ENCODE results near the gene DYRK1A. TPM values are rescaled to one million over a fixed set of nuclear protein-coding genes. Genes with fewer than 3 reads are reported as not detected.

The DYRK1A gene
- total and polyA plus RNA-seq, 2 of the 13 experiments (the other 11 are each of a cell fraction or from before 2014, with no cell fraction given): 24.6 to 34.2 TPM

DNA sequence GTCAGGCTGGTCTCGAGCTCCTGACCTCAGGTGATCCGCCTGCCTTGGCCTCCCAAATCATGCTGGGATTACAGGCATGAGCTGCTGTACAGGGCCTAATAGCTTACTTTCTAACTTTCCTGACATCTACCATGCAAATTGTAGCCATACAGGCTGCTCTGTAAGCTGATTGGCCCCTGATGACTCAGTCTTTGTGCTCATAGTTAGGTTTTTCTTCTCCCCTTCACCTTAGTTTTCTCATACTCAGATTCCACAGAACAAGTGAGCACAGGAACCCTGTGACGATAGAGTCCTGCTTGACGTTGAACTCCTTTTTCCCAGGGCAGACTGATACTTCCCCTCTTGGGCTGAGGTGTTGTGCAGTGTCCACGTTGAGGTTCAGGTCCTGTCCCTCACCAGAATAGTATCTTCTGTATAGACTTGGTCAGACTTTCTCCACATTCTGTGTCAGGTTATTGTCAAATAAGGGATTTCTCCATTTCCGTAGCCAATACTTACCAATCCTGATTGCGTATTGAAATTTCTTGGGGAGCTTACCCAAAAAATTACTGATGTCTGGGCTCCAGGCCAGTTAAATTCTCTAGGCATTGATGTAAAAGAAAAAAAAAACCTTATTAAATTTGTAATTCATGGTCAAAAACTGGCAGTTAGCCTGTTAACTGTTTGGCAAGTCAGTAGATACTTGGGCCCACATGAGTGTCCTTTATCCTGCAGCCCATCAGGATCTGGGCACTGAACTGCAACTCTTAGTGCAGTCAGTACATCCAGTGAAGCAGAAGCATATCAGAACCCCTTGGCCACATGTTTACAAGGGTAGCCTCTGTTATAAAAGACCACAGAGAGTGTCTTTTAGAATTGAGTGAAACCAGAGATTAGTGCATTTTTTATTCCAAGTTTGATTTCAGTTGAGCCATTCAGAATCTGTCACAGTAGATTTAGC is 118.2 kb downstream of the DYRK1A start:
- no peaks in the 10 kb centered on the region for H3K9me3 ChIP-seq (ENCODE audit: low read length)
- H3K4me3 ChIP-seq (replicated peaks in 1 of 3; ENCODE audit: insufficient read depth in 1 of 3, low read depth in 2 of 3, low read length in 3 of 3): no peak overlapping the region
- no peak overlapping the region for H3K27ac ChIP-seq (ENCODE audit: extremely low read length, insufficient read depth, low read length)
- ATAC-seq: no peak
- no peak overlapping the region for H2AFZ ChIP-seq (ENCODE audit: low read length)
- in situ Hi-C loops (cut with HindIII; ENCODE audit: extremely low pct_ligation_motif_present, low pct_unique_long_range_greater_than_20kb) (no loop called here), intact Hi-C loops (cut with micrococcal nuclease; ENCODE audit: unreplicated experiment) (no loop called here)
- H3K79me2 ChIP-seq (ENCODE audit: insufficient read depth, low read length): peaks cover 3% of the 10 kb centered on the region
- H3K27me3 ChIP-seq (ENCODE audit: control insufficient read depth in 1 of 2, insufficient read depth in 2 of 2, low read length in 2 of 2): no peaks in the 10 kb centered on the region
- WGBS (ENCODE audit: low lambda C conversion rate): 93% methylated on average over 7 of the region's 7 CpGs
- ChIA-PET POLR2A (no interaction called here), CTCF (ENCODE audit: low intra/inter-chr PET ratio, low total read pairs) (no interaction called here)
- H3K4me1 ChIP-seq (ENCODE audit: insufficient read depth, low read length): no peaks in the 10 kb centered on the region
- BruUV-seq (replicated peaks): no TSS peak
- peaks cover 9 to 66% of the 10 kb centered on the region in 2 experiments; a peak in 4 of 5 replicates for H3K36me3 ChIP-seq (replicated peaks in 1 of 2; ENCODE audit: control insufficient read depth in 1 of 2, insufficient read depth in 2 of 2, low read length in 2 of 2)
- no peak for TF ChIP-seq CBX2 (IDR thresholded peaks at IDR 0.05; ENCODE audit: low read depth, low read length)
- no peak for TF ChIP-seq CBX2 (CRISPR knock-in tag; IDR thresholded peaks at IDR 0.05; ENCODE audit: low read depth)
- TF ChIP-seq, protein P1, sequence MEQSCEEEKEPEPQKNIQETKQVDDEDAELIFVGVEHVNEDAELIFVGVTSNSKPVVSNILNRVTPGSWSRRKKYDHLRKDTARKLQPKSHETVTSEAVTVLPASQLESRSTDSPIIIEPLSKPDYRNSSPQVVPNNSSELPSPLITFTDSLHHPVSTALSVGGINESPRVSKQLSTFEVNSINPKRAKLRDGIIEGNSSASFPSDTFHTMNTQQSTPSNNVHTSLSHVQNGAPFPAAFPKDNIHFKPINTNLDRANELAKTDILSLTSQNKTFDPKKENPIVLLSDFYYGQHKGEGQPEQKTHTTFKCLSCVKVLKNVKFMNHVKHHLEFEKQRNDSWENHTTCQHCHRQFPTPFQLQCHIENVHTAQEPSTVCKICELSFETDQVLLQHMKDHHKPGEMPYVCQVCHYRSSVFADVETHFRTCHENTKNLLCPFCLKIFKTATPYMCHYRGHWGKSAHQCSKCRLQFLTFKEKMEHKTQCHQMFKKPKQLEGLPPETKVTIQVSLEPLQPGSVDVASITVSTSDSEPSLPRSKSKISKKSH (CRISPR knock-in tag; IDR thresholded peaks at IDR 0.05; ENCODE audit: borderline replicate concordance): no peak
- TF ChIP-seq ZC3H4 (CRISPR knock-in tag; IDR thresholded peaks at IDR 0.05; ENCODE audit: borderline replicate concordance): no peak
- TF ChIP-seq ZNF3 (CRISPR knock-in tag; IDR thresholded peaks at IDR 0.05): no peak
- TF ChIP-seq DNMT1 (CRISPR knock-in tag; IDR thresholded peaks at IDR 0.05): no peak
- no peak for TF ChIP-seq ARNT2 (CRISPR knock-in tag; IDR thresholded peaks at IDR 0.05; ENCODE audit: low read depth)
- TF ChIP-seq, protein P2, sequence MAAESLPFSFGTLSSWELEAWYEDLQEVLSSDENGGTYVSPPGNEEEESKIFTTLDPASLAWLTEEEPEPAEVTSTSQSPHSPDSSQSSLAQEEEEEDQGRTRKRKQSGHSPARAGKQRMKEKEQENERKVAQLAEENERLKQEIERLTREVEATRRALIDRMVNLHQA (CRISPR knock-in tag; IDR thresholded peaks at IDR 0.05): no peak
- TF ChIP-seq, protein P3, sequence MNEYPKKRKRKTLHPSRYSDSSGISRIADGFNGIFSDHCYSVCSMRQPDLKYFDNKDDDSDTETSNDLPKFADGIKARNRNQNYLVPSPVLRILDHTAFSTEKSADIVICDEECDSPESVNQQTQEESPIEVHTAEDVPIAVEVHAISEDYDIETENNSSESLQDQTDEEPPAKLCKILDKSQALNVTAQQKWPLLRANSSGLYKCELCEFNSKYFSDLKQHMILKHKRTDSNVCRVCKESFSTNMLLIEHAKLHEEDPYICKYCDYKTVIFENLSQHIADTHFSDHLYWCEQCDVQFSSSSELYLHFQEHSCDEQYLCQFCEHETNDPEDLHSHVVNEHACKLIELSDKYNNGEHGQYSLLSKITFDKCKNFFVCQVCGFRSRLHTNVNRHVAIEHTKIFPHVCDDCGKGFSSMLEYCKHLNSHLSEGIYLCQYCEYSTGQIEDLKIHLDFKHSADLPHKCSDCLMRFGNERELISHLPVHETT (CRISPR knock-in tag; conservative IDR thresholded peaks at IDR 0.05): no peak
- TF ChIP-seq HOXA5 (CRISPR knock-in tag; IDR thresholded peaks at IDR 0.05): no peak
- TF ChIP-seq RFXAP (CRISPR knock-in tag; IDR thresholded peaks at IDR 0.05; ENCODE audit: borderline replicate concordance): no peak
- TF ChIP-seq, protein P4, sequence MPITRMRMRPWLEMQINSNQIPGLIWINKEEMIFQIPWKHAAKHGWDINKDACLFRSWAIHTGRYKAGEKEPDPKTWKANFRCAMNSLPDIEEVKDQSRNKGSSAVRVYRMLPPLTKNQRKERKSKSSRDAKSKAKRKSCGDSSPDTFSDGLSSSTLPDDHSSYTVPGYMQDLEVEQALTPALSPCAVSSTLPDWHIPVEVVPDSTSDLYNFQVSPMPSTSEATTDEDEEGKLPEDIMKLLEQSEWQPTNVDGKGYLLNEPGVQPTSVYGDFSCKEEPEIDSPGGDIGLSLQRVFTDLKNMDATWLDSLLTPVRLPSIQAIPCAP (CRISPR knock-in tag; IDR thresholded peaks at IDR 0.05; ENCODE audit: low read depth): no peak
- no peak for TF ChIP-seq SETDB1 (CRISPR knock-in tag; IDR thresholded peaks at IDR 0.05; ENCODE audit: borderline replicate concordance)
- TF ChIP-seq NFATC3 (CRISPR knock-in tag; IDR thresholded peaks at IDR 0.05): no peak
- TF ChIP-seq ZNF354B (CRISPR knock-in tag; IDR thresholded peaks at IDR 0.05): no peak
- TF ChIP-seq, protein P5, sequence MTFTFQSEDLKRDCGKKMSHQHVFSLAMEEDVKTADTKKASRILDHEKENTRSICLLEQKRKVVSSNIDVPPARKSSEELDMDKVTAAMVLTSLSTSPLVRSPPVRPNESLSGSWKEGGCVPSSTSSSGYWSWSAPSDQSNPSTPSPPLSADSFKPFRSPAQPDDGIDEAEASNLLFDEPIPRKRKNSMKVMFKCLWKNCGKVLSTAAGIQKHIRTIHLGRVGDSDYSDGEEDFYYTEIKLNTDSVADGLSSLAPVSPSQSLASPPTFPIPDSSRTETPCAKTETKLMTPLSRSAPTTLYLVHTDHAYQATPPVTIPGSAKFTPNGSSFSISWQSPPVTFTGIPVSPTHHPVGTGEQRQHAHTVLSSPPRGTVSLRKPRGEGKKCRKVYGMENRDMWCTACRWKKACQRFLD (CRISPR knock-in tag; IDR thresholded peaks at IDR 0.05; ENCODE audit: borderline replicate concordance): no peak
- FAIRE-seq: no peak
- no peak overlapping the region for H3K4me2 ChIP-seq (ENCODE audit: low read depth, low read length)
- DNase-seq (ENCODE audit: low spot score): no peak
- no peak overlapping the region for H3K9ac ChIP-seq (ENCODE audit: insufficient read depth, low read depth, low read length)
- 0 out of 2 replicates have a peak, but pooled peaks cover 2% of the 10 kb centered on the region for H4K20me1 ChIP-seq (ENCODE audit: insufficient read depth, low read length)
